ENCODE results near the gene CLMN. TPM values are rescaled to one million over a fixed set of nuclear protein-coding genes. Genes with fewer than 3 reads are reported as not detected.
"Not testable (repeated sequence)": the region's sequence is repeated elsewhere in the genome, so short reads cannot be mapped to it uniquely, and the experiment has no call there.

CLMN gene
- total and polyA plus RNA-seq, 8 donors: 5.3 to 42.9 (median 20.1) TPM

- TF ChIP-seq POLR2AphosphoS5 (IDR thresholded peaks at IDR 0.05) (no peak), EP300 (IDR thresholded peaks at IDR 0.05) (no peak), POLR2A (IDR thresholded peaks at IDR 0.05) (no peak)
- TF ChIP-seq, protein P1, sequence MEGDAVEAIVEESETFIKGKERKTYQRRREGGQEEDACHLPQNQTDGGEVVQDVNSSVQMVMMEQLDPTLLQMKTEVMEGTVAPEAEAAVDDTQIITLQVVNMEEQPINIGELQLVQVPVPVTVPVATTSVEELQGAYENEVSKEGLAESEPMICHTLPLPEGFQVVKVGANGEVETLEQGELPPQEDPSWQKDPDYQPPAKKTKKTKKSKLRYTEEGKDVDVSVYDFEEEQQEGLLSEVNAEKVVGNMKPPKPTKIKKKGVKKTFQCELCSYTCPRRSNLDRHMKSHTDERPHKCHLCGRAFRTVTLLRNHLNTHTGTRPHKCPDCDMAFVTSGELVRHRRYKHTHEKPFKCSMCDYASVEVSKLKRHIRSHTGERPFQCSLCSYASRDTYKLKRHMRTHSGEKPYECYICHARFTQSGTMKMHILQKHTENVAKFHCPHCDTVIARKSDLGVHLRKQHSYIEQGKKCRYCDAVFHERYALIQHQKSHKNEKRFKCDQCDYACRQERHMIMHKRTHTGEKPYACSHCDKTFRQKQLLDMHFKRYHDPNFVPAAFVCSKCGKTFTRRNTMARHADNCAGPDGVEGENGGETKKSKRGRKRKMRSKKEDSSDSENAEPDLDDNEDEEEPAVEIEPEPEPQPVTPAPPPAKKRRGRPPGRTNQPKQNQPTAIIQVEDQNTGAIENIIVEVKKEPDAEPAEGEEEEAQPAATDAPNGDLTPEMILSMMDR (IDR thresholded peaks at IDR 0.05): no peak
- intact Hi-C loops (cut with DNase I; ENCODE audit: low total_unique reads): no loop called here
- Histone ChIP-seq H3K4me1 (peaks cover 29 to 40% (median 31%) of the 10 kb centered on the region in 4 donors), H3K4me3 (no peak overlapping the region), H3K36me3 (peaks cover 0 to 16% (median 2%) of the 10 kb centered on the region in 4 donors), H3K9me3 (no peaks in the 10 kb centered on the region), H3K27ac (no peak overlapping the region), H3K27me3 (no peaks in the 10 kb centered on the region)
- DNase-seq: no peak
- WGBS, 5 donors: 85 to 93% (median 89%) methylated on average over 8 of the region's 8 CpGs
These were observed 138.6 kb downstream of the CLMN start for GRCh38 chr14:95180966-95181741.

DNA sequence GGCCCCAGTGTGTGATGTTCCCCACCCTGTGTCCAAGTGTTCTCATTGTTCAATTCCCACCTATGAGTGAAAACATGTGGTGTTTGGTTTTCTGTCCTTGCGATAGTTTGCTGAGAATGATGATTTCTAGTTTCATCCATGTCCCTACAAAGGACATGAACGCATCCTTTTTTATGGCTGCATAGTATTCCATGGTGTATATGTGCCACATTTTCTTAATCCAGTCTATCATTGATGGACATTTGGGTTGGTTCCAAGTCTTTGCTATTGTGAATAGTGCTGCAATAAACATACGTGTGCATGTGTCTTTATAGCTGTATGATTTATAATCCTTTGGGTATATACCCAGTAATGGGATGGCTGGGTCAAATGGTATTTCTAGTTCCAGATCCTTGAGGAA lies 144.0 kb downstream of the CLMN start:
- Histone ChIP-seq H3K36me3 (peaks cover 0 to 13% (median 2%) of the 10 kb centered on the region in 4 donors), H3K4me1 (peaks cover 0 to 22% (median 0%) of the 10 kb centered on the region in 4 donors)
- DNase-seq; H3K27me3 ChIP-seq; H3K9me3 ChIP-seq; H3K27ac ChIP-seq; intact Hi-C loops (cut with DNase I; ENCODE audit: low total_unique reads); H3K4me3 ChIP-seq: not testable (repeated sequence)
- 95 to 97% (median 97%) methylated on average over 3 of the region's 3 CpGs for WGBS, 5 donors

- no peaks in the 10 kb centered on the region for H3K27me3 ChIP-seq
- DNase-seq: no peak
- H3K36me3 ChIP-seq: no peaks in the 10 kb centered on the region
- intact Hi-C loops (cut with DNase I; ENCODE audit: low total_unique reads): no loop called here
- no peaks in the 10 kb centered on the region for H3K9me3 ChIP-seq
- no peak overlapping the region for H3K4me3 ChIP-seq
- no peak overlapping the region for H3K27ac ChIP-seq
- TF ChIP-seq POLR2A (IDR thresholded peaks at IDR 0.05) (no peak), POLR2AphosphoS5 (IDR thresholded peaks at IDR 0.05) (no peak), EP300 (IDR thresholded peaks at IDR 0.05) (no peak)
- TF ChIP-seq, protein P1 (IDR thresholded peaks at IDR 0.05): no peak
- peaks cover 0 to 22% (median 0%) of the 10 kb centered on the region in 4 donors for H3K4me1 ChIP-seq
- WGBS, 5 donors: 24 to 48% (median 31%) methylated on average over 2 of the region's 2 CpGs
These were observed 145.4 kb downstream of the CLMN start for GRCh38 chr14:95174184-95174792.

GRCh38 chr14:95173518-95173917 lies 146.2 kb downstream of the CLMN start:
- intact Hi-C loops (cut with DNase I; ENCODE audit: low total_unique reads): no loop called here
- H3K36me3 ChIP-seq: no peaks in the 10 kb centered on the region
- H3K4me1 ChIP-seq: peaks cover 0 to 22% (median 0%) of the 10 kb centered on the region in 4 donors
- H3K27ac ChIP-seq: no peak overlapping the region
- no peaks in the 10 kb centered on the region for H3K27me3 ChIP-seq
- DNase-seq: no peak
- TF ChIP-seq EP300 (IDR thresholded peaks at IDR 0.05) (no peak), POLR2AphosphoS5 (IDR thresholded peaks at IDR 0.05) (no peak), POLR2A (IDR thresholded peaks at IDR 0.05) (no peak)
- TF ChIP-seq, protein P1 (IDR thresholded peaks at IDR 0.05): no peak
- H3K4me3 ChIP-seq: no peak overlapping the region
- H3K9me3 ChIP-seq: no peaks in the 10 kb centered on the region

GRCh38 chr14:95167177-95167576 lies 152.5 kb downstream of the CLMN start:
- WGBS, 5 donors: 85 to 100% (median 93%) methylated on average over 2 of the region's 2 CpGs

More at GRCh38 chr14:95167177-95167576, 152.5 kb downstream of the CLMN start:
- intact Hi-C loops (cut with DNase I; ENCODE audit: low total_unique reads): no loop called here
- no peak for DNase-seq
- peaks cover 0 to 15% (median 3%) of the 10 kb centered on the region in 4 donors for H3K4me1 ChIP-seq
- TF ChIP-seq, protein P1 (IDR thresholded peaks at IDR 0.05): no peak
- TF ChIP-seq POLR2A (IDR thresholded peaks at IDR 0.05): no peak
- TF ChIP-seq POLR2AphosphoS5 (IDR thresholded peaks at IDR 0.05): no peak
- no peak for TF ChIP-seq EP300 (IDR thresholded peaks at IDR 0.05)
- H3K36me3 ChIP-seq: no peaks in the 10 kb centered on the region
- H3K27ac ChIP-seq: no peak overlapping the region
- H3K27me3 ChIP-seq: no peaks in the 10 kb centered on the region
- H3K4me3 ChIP-seq: no peak overlapping the region
- peaks cover 0 to 19% (median 7%) of the 10 kb centered on the region in 4 donors for H3K9me3 ChIP-seq
